WTC11 (cell line): ENCODE measurements around the gene SOX6. TPM values are rescaled to one million over a fixed set of nuclear protein-coding genes. Genes with fewer than 3 reads are reported as not detected.
A peak's percentile ranks its signal among the peaks of the same experiment; 100 is the strongest.

Source experiments
- ATAC-seq: fragments of 200-7000 bp; cut with Tn5 transposase; 2 replicates; pipeline ENCODE4 v1.10.0; 2021; ENCODE audit warnings: mild to moderate bottlenecking, moderate library complexity
- CTCF ChIA-PET: fragments of 300-600 bp; sonication (Branson Sonifier 250); formaldehyde crosslinking; loops from one replicate; lab custom pipeline; 2021; ENCODE audit warnings: antibody characterized with exemption; lab: Charles Lee
- POLR2A ChIA-PET: fragments of 350-600 bp; sonication (Branson Sonifier 250); formaldehyde crosslinking; loops from one replicate; lab custom pipeline; 2021; ENCODE audit warnings: antibody characterized with exemption; lab: Charles Lee
- DNase-seq: peaks from one replicate; pipeline ENCODE4 v3.0.0; 2021; ENCODE audit warnings: low spot score
- H3K27ac Mint-ChIP-seq: 2 replicates; pipeline ENCODE4 v1.8.0; 2021; ENCODE audit warnings: mixed read lengths
- H3K27me3 Mint-ChIP-seq: 2 replicates; pipeline ENCODE4 v1.8.0; 2021; ENCODE audit warnings: low read depth, mild to moderate bottlenecking, moderate library complexity, mixed read lengths
- H3K36me3 Mint-ChIP-seq: 2 replicates; pipeline ENCODE4 v1.8.0; 2021; ENCODE audit warnings: mixed read lengths
- H3K4me1 Mint-ChIP-seq: 2 replicates; pipeline ENCODE4 v1.8.0; 2022; ENCODE audit warnings: mixed read lengths
- H3K4me3 Mint-ChIP-seq: 2 replicates; pipeline ENCODE4 v1.8.0; 2021; ENCODE audit warnings: mild to moderate bottlenecking, moderate library complexity, mixed read lengths
- H3K9me3 Mint-ChIP-seq: 2 replicates; pipeline ENCODE4 v1.8.0; 2021; ENCODE audit warnings: mixed read lengths
- CBFB ChIP-seq: sonication (generic); formaldehyde crosslinking; IDR thresholded peaks from 2 replicates; pipeline ENCODE4 v1.8.1; 2022; ENCODE audit warnings: mild to moderate bottlenecking, low read depth, missing genetic modification reagents
- ETV6 ChIP-seq: sonication (generic); formaldehyde crosslinking; IDR thresholded peaks from 2 replicates; pipeline ENCODE4 v1.8.1; 2022; ENCODE audit warnings: mild to moderate bottlenecking, missing genetic modification reagents
- GABPB1 ChIP-seq: sonication (generic); formaldehyde crosslinking; IDR thresholded peaks from 2 replicates; pipeline ENCODE4 v1.8.1; 2023; ENCODE audit warnings: mild to moderate bottlenecking, missing genetic modification reagents
- GTF2I ChIP-seq: fragments of 250-450 bp; sonication (Bioruptor Pico); conservative IDR thresholded peaks from 2 replicates; pipeline ENCODE4 v1.4.0; 2021; ENCODE audit warnings: mild to moderate bottlenecking
- JUN ChIP-seq: sonication (generic); formaldehyde crosslinking; IDR thresholded peaks from 2 replicates; pipeline ENCODE4 v1.8.0; 2023; ENCODE audit warnings: mild to moderate bottlenecking, missing genetic modification reagents
- KAT7 ChIP-seq: sonication (generic); formaldehyde crosslinking; IDR thresholded peaks from 2 replicates; pipeline ENCODE4 v1.8.1; 2023; ENCODE audit warnings: missing genetic modification reagents, mild to moderate bottlenecking, borderline replicate concordance
- NR1H2 ChIP-seq: sonication (generic); formaldehyde crosslinking; IDR thresholded peaks from 2 replicates; pipeline ENCODE4 v1.9.0; 2021; ENCODE audit warnings: mild to moderate bottlenecking, moderate library complexity, missing genetic modification reagents
- STAT6 ChIP-seq: sonication (generic); formaldehyde crosslinking; conservative IDR thresholded peaks from 2 replicates; pipeline ENCODE4 v1.8.1; 2023; ENCODE audit warnings: mild to moderate bottlenecking, low read depth, missing genetic modification reagents, moderate library complexity
- TP53 ChIP-seq: sonication (generic); formaldehyde crosslinking; IDR thresholded peaks from 2 replicates; pipeline ENCODE4 v1.8.1; 2023; ENCODE audit warnings: mild to moderate bottlenecking, missing genetic modification reagents
- ZBTB43 ChIP-seq: sonication (generic); formaldehyde crosslinking; IDR thresholded peaks from 2 replicates; pipeline ENCODE4 v1.8.1; 2023; ENCODE audit warnings: mild to moderate bottlenecking, missing genetic modification reagents
- ZNF416 ChIP-seq: fragments of 250-450 bp; sonication (Bioruptor Pico); IDR thresholded peaks from 2 replicates; pipeline ENCODE4 v1.9.0; 2021; ENCODE audit warnings: mild to moderate bottlenecking, inconsistent platforms
- ZNF425 ChIP-seq: fragments of 250-450 bp; sonication (Bioruptor Pico); conservative IDR thresholded peaks from 2 replicates; pipeline ENCODE4 v1.9.0; 2021; ENCODE audit warnings: mild to moderate bottlenecking
- total RNA-seq: library from RNA; stranded (reverse); gene quantifications from 3 replicates; pipeline ENCODE4 v1.2.3, GENCODE V29; 2021
- TF ChIP-seq, protein P1 (sequence below): sonication (generic); formaldehyde crosslinking; IDR thresholded peaks from 2 replicates; pipeline ENCODE4 v1.8.0; 2023; ENCODE audit warnings: missing genetic modification reagents
- TF ChIP-seq, protein P2 (sequence below): sonication (generic); formaldehyde crosslinking; IDR thresholded peaks from 2 replicates; pipeline ENCODE4 v1.8.0; 2022; ENCODE audit warnings: mild to moderate bottlenecking, missing genetic modification reagents
- TF ChIP-seq, protein P3 (sequence below): sonication (generic); formaldehyde crosslinking; IDR thresholded peaks from 2 replicates; pipeline ENCODE4 v1.8.1; 2022; ENCODE audit warnings: mild to moderate bottlenecking, moderate library complexity, missing genetic modification reagents

SOX6 gene
- total RNA-seq, 1 experiment from 2014 or later: 0.13 TPM

- no peak for ATAC-seq
- no peak overlapping the region for H3K4me3 Mint-ChIP-seq
- TF ChIP-seq STAT6 (CRISPR knock-in tag): no peak
- no peak for TF ChIP-seq TP53 (CRISPR knock-in tag)
- TF ChIP-seq KAT7 (CRISPR knock-in tag): no peak
- TF ChIP-seq NR1H2 (CRISPR knock-in tag): no peak
- TF ChIP-seq, protein P1, sequence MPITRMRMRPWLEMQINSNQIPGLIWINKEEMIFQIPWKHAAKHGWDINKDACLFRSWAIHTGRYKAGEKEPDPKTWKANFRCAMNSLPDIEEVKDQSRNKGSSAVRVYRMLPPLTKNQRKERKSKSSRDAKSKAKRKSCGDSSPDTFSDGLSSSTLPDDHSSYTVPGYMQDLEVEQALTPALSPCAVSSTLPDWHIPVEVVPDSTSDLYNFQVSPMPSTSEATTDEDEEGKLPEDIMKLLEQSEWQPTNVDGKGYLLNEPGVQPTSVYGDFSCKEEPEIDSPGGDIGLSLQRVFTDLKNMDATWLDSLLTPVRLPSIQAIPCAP (CRISPR knock-in tag): no peak
- TF ChIP-seq, protein P2, sequence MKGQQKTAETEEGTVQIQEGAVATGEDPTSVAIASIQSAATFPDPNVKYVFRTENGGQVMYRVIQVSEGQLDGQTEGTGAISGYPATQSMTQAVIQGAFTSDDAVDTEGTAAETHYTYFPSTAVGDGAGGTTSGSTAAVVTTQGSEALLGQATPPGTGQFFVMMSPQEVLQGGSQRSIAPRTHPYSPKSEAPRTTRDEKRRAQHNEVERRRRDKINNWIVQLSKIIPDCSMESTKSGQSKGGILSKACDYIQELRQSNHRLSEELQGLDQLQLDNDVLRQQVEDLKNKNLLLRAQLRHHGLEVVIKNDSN: no peak
- no peak for TF ChIP-seq JUN (CRISPR knock-in tag)
- CTCF ChIA-PET: no interaction called here
- DNase-seq: no peak
- peaks cover 42% of the 10 kb centered on the region for H3K4me1 Mint-ChIP-seq
- no peaks in the 10 kb centered on the region for H3K9me3 Mint-ChIP-seq
- no peaks in the 10 kb centered on the region for H3K36me3 Mint-ChIP-seq
- peaks cover 5% of the 10 kb centered on the region; the same call in 1 of the 2 replicates for H3K27me3 Mint-ChIP-seq
- no peak overlapping the region for H3K27ac Mint-ChIP-seq
- POLR2A ChIA-PET: no interaction called here
Observed at GRCh38 chr11:16185042-16185441, 171.3 kb downstream of the SOX6 start.

GRCh38 chr11:16184588-16184987, 171.8 kb downstream of the SOX6 start:
- no peak overlapping the region for H3K27ac Mint-ChIP-seq
- POLR2A ChIA-PET: no interaction called here
- TF ChIP-seq, protein P3, sequence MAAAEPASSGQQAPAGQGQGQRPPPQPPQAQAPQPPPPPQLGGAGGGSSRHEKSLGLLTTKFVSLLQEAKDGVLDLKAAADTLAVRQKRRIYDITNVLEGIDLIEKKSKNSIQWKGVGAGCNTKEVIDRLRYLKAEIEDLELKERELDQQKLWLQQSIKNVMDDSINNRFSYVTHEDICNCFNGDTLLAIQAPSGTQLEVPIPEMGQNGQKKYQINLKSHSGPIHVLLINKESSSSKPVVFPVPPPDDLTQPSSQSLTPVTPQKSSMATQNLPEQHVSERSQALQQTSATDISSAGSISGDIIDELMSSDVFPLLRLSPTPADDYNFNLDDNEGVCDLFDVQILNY: no peak
- no peak for TF ChIP-seq ZNF416
- TF ChIP-seq GABPB1 (CRISPR knock-in tag): peak; percentile 21; the same call in 1 of the 2 replicates
- TF ChIP-seq ZBTB43 (CRISPR knock-in tag): no peak
- no peak for TF ChIP-seq CBFB (CRISPR knock-in tag)
- no peak for TF ChIP-seq GTF2I
- TF ChIP-seq ZNF425 (CRISPR knock-in tag): no peak
- no peak for TF ChIP-seq ETV6 (CRISPR knock-in tag)

More at GRCh38 chr11:16184588-16184987, 171.8 kb downstream of the SOX6 start:
- Mint-ChIP-seq H3K4me1 (peaks cover 46% of the 10 kb centered on the region), H3K4me3 (no peak overlapping the region), H3K9me3 (no peaks in the 10 kb centered on the region), H3K27me3 (peaks cover 5% of the 10 kb centered on the region; the same call in 1 of the 2 replicates), H3K36me3 (no peaks in the 10 kb centered on the region)
- no peak for DNase-seq
- CTCF ChIA-PET: no interaction called here
- no peak for ATAC-seq
